ENCODE measurements around the gene ALDH1A3. TPM values are rescaled to one million over a fixed set of nuclear protein-coding genes. Genes with fewer than 3 reads are reported as not detected.

The ALDH1A3 gene
- total RNA-seq, 1 donor from 2014 or later, result 62.9 TPM

GRCh38 chr15:100930306-100930848, 50.7 kb downstream of the ALDH1A3 start:
- Histone ChIP-seq H3K27ac (no peak overlapping the region), H3K4me1 (no peaks in the 10 kb centered on the region), H3K4me3 (no peak overlapping the region), H3K9me3 (no peaks in the 10 kb centered on the region), H3K27me3 (no peaks in the 10 kb centered on the region), H3K36me3 (peaks cover 0 to 6% of the 10 kb centered on the region in 2 donors)
- TF ChIP-seq CTCF (IDR thresholded peaks at IDR 0.05) (no peak), POLR2A (IDR thresholded peaks at IDR 0.05) (no peak), POLR2AphosphoS5 (IDR thresholded peaks at IDR 0.05; ENCODE audit: insufficient read depth in 1 of 2, low read depth in 1 of 2) (no peak)
- no peak for DNase-seq (ENCODE audit: extremely low spot score in 2 of 2)
- intact Hi-C loops (cut with DNase I), result no loop called here

DNA sequence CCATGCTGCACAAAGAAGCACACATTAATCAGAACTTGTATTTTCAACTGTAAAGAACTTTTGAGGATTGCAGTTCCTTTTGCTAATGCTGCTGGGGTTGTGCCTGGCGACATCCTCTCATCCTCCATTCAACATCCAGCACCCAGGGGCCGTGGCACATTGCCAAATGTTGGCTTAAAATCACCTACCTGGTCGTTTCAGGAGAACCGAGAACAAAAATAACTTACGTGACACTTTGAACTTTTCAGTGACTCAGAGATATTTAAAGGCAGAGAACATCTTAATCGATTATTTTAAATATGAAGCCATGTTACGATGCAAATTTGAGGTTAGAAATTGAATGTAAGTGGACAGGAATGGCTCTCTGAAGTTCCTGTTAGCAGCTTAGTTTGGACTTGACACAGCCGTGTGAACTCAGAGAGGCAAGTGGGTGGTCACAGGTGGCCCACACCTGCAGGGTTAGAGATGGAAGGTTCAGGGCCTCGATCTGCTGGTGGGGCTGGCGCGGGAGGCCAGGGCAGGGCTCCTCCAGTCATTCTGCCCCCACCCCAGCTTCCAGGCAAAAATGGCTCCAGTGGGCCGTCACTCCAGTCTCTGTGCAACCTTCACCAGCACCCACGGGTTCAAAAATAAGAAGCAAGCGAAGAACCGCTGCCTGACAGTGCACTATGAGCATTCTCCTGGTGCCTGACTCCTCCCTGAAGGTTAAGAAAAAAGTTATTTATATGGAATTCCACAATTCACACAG, 51.7 kb downstream of the ALDH1A3 start:
- Histone ChIP-seq H3K4me1 (no peaks in the 10 kb centered on the region), H3K27ac (no peak overlapping the region), H3K4me3 (no peak overlapping the region), H3K36me3 (no peaks in the 10 kb centered on the region), H3K27me3 (no peaks in the 10 kb centered on the region), H3K9me3 (no peaks in the 10 kb centered on the region)
- intact Hi-C loops (cut with DNase I), result no loop called here
- no peak for DNase-seq (ENCODE audit: extremely low spot score in 2 of 2)
- TF ChIP-seq CTCF (IDR thresholded peaks at IDR 0.05) (no peak), POLR2A (IDR thresholded peaks at IDR 0.05) (no peak), POLR2AphosphoS5 (IDR thresholded peaks at IDR 0.05; ENCODE audit: insufficient read depth in 1 of 2, low read depth in 1 of 2) (no peak)

DNA sequence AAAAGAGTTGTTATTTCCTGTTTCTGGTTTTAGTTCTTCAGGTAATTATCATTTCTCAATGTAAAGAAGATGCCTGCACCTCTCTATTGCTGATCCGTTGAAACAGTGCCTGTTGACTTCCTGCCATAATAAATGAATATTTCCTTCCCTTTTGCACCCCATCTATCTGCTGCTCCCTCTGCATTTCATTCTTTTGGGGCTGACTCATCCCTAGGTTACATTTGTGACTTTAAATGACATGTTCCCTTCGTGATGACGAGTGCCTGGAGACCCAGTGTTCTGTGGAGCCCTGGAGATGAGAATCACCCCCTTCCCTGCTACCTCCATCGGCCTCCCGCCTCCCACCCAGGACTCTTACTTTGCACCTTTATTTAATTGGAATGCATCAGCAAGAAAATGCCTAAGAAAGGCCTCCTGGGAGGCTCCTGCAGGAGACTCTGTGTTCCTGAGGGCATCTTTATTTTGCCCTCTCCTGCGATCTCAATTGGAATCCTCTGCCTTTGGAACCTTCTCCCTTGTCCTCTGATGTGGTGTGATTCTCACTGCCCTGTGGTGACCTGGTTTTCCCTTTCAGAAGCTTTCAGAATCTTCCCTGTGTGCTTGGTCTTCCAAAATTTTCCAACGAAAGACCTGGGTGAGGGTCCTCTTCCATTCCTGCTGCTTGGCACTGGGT, 53.2 kb downstream of the ALDH1A3 start:
- DNase-seq (ENCODE audit: extremely low spot score in 2 of 2), result no peak
- no peak overlapping the region for H3K27ac ChIP-seq
- H3K9me3 ChIP-seq, result no peaks in the 10 kb centered on the region
- intact Hi-C loops (cut with DNase I), result no loop called here
- no peaks in the 10 kb centered on the region for H3K4me1 ChIP-seq
- no peaks in the 10 kb centered on the region for H3K36me3 ChIP-seq
- no peak for TF ChIP-seq CTCF (IDR thresholded peaks at IDR 0.05)
- no peak for TF ChIP-seq POLR2A (IDR thresholded peaks at IDR 0.05)
- no peak for TF ChIP-seq POLR2AphosphoS5 (IDR thresholded peaks at IDR 0.05; ENCODE audit: insufficient read depth in 1 of 2, low read depth in 1 of 2)
- no peaks in the 10 kb centered on the region for H3K27me3 ChIP-seq
- H3K4me3 ChIP-seq, result no peak overlapping the region

DNA sequence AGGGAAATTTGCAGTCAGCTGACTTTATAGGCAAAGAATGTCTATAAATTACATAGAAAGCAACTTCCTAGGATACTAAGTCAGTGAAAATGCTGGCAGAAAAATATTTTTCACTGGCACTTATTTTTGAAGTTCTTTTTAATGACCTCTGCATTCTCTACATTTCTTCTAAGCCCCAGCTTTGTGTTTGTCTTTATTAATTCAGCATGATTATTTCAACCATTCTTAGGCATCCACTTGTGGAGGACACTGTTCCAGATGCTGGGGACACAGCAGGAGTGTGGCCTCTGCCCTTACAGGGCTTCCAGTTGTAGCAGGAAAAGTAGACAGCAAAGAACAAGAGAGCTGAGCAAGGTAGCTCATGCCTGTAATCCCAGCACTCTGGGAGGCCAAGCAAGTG, 54.5 kb downstream of the ALDH1A3 start:
- DNase-seq (ENCODE audit: extremely low spot score in 2 of 2), result no peak
- no peak for TF ChIP-seq CTCF (IDR thresholded peaks at IDR 0.05)
- no peak for TF ChIP-seq POLR2A (IDR thresholded peaks at IDR 0.05)
- no peak for TF ChIP-seq POLR2AphosphoS5 (IDR thresholded peaks at IDR 0.05; ENCODE audit: insufficient read depth in 1 of 2, low read depth in 1 of 2)
- intact Hi-C loops (cut with DNase I), result no loop called here
- H3K9me3 ChIP-seq, result no peaks in the 10 kb centered on the region
- H3K36me3 ChIP-seq, result no peaks in the 10 kb centered on the region
- no peak overlapping the region for H3K27ac ChIP-seq
- H3K4me1 ChIP-seq, result no peaks in the 10 kb centered on the region
- H3K27me3 ChIP-seq, result no peaks in the 10 kb centered on the region
- H3K4me3 ChIP-seq, result no peak overlapping the region

- no peak for DNase-seq (ENCODE audit: extremely low spot score in 2 of 2)
- TF ChIP-seq CTCF (IDR thresholded peaks at IDR 0.05) (no peak), POLR2AphosphoS5 (IDR thresholded peaks at IDR 0.05; ENCODE audit: insufficient read depth in 1 of 2, low read depth in 1 of 2) (no peak), POLR2A (IDR thresholded peaks at IDR 0.05) (no peak)
- Histone ChIP-seq H3K27me3 (no peaks in the 10 kb centered on the region), H3K9me3 (no peaks in the 10 kb centered on the region), H3K27ac (no peak overlapping the region), H3K36me3 (no peaks in the 10 kb centered on the region), H3K4me1 (no peaks in the 10 kb centered on the region), H3K4me3 (no peak overlapping the region)
- intact Hi-C loops (cut with DNase I), result no loop called here
Measured at GRCh38 chr15:100934726-100935125, 55.1 kb downstream of the ALDH1A3 start.
